Ovary (tissue), 3 donors: ENCODE data around the gene PSME3.

Experiments used
- EP300 ChIP-seq: sonication (generic); formaldehyde crosslinking; IDR thresholded peaks from one replicate; pipeline ENCODE4 v1.6.1; 2017; ENCODE audit warnings: antibody characterized with exemption
- POLR2A ChIP-seq: fragments of 450-650 bp; IDR thresholded peaks from one replicate; pipeline ENCODE4 v1.6.1; 2017; ENCODE audit warnings: antibody characterized with exemption, mild to moderate bottlenecking, moderate library complexity
- TF ChIP-seq, protein P1 (sequence below), 3 donors: fragments of 450-650 bp in 2 of 3; fragments of 200-600 bp in 1 of 3; IDR thresholded peaks; one replicate each; pipeline versions ENCODE4 v1.5.1 to v1.8.0; 2016 to 2022; ENCODE audit warnings: antibody characterized with exemption in 3 of 3, mild to moderate bottlenecking in 1 of 3
- donor health status: DM: no; HTN: no; CAD: no.

GRCh38 chr17:42783791-42784138 is 49.4 kb upstream of the PSME3 start:
- TF ChIP-seq EP300 (no peak), POLR2A (no peak)
- TF ChIP-seq, protein P1, sequence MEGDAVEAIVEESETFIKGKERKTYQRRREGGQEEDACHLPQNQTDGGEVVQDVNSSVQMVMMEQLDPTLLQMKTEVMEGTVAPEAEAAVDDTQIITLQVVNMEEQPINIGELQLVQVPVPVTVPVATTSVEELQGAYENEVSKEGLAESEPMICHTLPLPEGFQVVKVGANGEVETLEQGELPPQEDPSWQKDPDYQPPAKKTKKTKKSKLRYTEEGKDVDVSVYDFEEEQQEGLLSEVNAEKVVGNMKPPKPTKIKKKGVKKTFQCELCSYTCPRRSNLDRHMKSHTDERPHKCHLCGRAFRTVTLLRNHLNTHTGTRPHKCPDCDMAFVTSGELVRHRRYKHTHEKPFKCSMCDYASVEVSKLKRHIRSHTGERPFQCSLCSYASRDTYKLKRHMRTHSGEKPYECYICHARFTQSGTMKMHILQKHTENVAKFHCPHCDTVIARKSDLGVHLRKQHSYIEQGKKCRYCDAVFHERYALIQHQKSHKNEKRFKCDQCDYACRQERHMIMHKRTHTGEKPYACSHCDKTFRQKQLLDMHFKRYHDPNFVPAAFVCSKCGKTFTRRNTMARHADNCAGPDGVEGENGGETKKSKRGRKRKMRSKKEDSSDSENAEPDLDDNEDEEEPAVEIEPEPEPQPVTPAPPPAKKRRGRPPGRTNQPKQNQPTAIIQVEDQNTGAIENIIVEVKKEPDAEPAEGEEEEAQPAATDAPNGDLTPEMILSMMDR (IDR thresholded peaks at IDR 0.05) = no peak
